HG02642 (cell line): Measurements from ENCODE around the gene CDC42BPA.
"Not testable (repeated sequence)": the region's sequence is repeated elsewhere in the genome, so short reads cannot be mapped to it uniquely, and the experiment has no call there.

Experiments
- ATAC-seq: cut with Tn5 transposase; IDR thresholded peaks from one replicate; pipeline ENCODE4 v1.9.1; 2021; ENCODE audit warnings: mild to moderate bottlenecking; ENCODE audit not compliant: unreplicated experiment, poor library complexity

The CDC42BPA gene

GRCh38 chr1:227273557-227273956 is 44.7 kb downstream of the CDC42BPA start:
- no peak for ATAC-seq

- no peak for ATAC-seq
Measured at GRCh38 chr1:227272428-227272827, 45.9 kb downstream of the CDC42BPA start.

GRCh38 chr1:227270554-227270953 is 47.7 kb downstream of the CDC42BPA start:
- ATAC-seq, result no peak

GRCh38 chr1:227268943-227269342 is 49.3 kb downstream of the CDC42BPA start:
- no peak for ATAC-seq

GRCh38 chr1:227265891-227266290 is 52.4 kb downstream of the CDC42BPA start:
- ATAC-seq, result no peak

- ATAC-seq, result no peak
Measured at GRCh38 chr1:227263869-227264268, 54.4 kb downstream of the CDC42BPA start.

- ATAC-seq, result no peak
Measured at GRCh38 chr1:227261501-227261900, 56.8 kb downstream of the CDC42BPA start.

- no peak for ATAC-seq
Measured at GRCh38 chr1:227260433-227260832, 57.9 kb downstream of the CDC42BPA start.

GRCh38 chr1:227257964-227258363 is 60.3 kb downstream of the CDC42BPA start:
- no peak for ATAC-seq

- ATAC-seq, result no peak
Measured at GRCh38 chr1:227255086-227255732, 63.1 kb downstream of the CDC42BPA start.

- ATAC-seq, result no peak
Measured at GRCh38 chr1:227253065-227253464, 65.2 kb downstream of the CDC42BPA start.

- no peak for ATAC-seq
Measured at GRCh38 chr1:227245613-227246320, 72.5 kb downstream of the CDC42BPA start.

GRCh38 chr1:227244339-227245118 is 73.8 kb downstream of the CDC42BPA start:
- no peak for ATAC-seq

GRCh38 chr1:227242811-227243682 is 75.2 kb downstream of the CDC42BPA start:
- no peak for ATAC-seq

- no peak for ATAC-seq
Measured at GRCh38 chr1:227240983-227241382, 77.3 kb downstream of the CDC42BPA start.

- no peak for ATAC-seq
Measured at GRCh38 chr1:227234998-227235405, 83.3 kb downstream of the CDC42BPA start.

GRCh38 chr1:227231128-227231527 is 87.2 kb downstream of the CDC42BPA start:
- not testable (repeated sequence) for ATAC-seq

- ATAC-seq, result no peak
Measured at GRCh38 chr1:227228201-227228600, 90.1 kb downstream of the CDC42BPA start.

- ATAC-seq, result no peak
Measured at GRCh38 chr1:227227761-227228160, 90.5 kb downstream of the CDC42BPA start.

GRCh38 chr1:227225715-227226346 is 92.5 kb downstream of the CDC42BPA start:
- no peak for ATAC-seq
